ENCODE data around the gene FAM89B.
A peak's percentile ranks its signal among the peaks of the same experiment; 100 is the strongest.

The FAM89B gene

DNA sequence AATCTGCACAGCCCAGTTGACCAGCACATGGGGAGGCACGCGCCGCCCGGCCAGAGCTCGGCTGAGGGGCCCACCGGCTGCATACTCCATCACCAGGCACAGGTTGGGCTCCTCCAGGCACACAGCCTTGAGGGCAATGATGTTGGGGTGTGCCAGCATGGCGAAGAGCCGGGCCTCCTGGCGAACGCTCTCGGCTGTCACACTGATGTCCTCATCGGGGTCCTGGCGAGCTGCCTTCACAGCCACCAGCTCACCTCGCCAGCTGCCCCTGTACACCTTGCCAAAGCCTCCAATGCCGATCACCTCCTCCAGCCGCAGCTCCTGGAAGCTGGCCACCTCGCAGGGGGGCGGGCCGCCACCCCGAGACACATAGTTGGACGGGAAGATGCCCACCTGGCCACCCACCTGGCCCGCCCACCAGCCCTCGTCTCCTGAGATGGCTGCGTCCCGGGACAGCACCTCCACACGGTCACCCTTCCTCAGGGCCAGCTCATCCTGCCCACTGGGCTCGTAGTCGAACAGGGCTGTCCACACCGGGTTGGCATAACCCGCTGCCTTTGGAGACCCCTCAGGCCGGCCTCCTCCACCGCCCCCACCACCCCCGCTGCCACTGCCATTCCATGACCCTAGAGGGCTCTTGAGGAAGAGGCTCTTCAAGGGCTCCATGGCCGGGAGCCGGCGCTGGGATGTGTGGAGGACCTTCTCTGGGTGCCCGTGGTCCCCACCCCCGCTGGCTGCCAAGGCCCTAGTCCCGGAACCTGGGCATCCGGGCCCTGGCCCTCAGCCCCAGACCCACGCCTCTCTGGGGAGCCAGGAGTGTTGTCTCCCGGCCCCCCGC lies 41.0 kb downstream of the FAM89B start:
- ChIA-PET POLR2A (interaction anchor here (0.7 to 2.5 kb wide), 7 partner anchors 9 to 135 kb away, joined by 3 to 19 read pairs (median 3); partner anchors contain the start of genes EHBP1L1, KCNK7, RELA and ZNRD2), CTCF (interaction anchor here (1.0 to 2.3 kb wide), 2 partner anchors 19 to 167 kb away, joined by 3 to 7 read pairs; no protein-coding TSS in a partner anchor)
- DNase-seq (ENCODE audit: extremely low spot score), result no peak
- no peak for TF ChIP-seq SP1 (IDR thresholded peaks at IDR 0.05)
- TF ChIP-seq ELF4 (IDR thresholded peaks at IDR 0.05), result no peak
- no peak for TF ChIP-seq NFRKB (IDR thresholded peaks at IDR 0.05)
- no peak for TF ChIP-seq TARDBP (IDR thresholded peaks at IDR 0.05)

DNA sequence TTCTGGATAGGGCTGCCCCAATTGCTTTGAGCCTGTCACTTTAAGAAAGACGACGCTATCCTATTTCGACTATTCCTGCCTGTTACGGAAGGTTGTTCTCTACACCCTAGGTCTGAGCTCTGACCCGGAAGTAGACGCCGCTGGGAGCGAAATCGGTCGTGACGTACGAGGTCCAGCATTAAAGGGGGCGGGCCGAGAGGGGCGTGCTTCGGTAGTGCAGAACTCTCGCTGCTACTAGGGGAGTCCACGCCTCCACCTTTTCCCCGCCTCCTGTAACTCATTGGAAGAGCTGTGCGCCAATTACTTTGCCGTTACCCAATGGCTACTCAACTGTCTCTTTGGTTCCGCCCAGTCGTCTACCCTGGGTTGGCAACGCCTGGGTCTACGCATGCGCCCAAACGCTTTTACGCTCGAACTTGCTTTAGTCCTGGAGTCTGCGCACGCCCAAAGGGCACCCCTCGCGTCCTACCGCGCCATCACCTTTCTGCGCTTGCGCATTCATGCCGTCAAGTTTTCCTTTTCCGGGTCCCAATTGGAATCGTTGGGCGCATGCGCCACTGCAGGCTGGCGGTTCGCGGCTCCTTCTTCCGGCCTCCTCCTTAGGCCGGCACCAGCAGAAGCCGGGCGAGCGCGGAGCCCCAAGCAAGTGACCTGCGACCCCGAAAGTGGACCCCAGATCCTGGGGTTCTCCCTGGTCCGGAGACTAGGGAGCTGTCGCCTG lies 43.1 kb downstream of the FAM89B start, which contains the start of gene PCNX3:
TSS of gene PCNX3 (plus strand) at position 548 of the 721 bp plus-strand sequence. CDS start 536 bp downstream, outside the sequence.
- TF ChIP-seq L3MBTL2 (conservative IDR thresholded peaks at IDR 0.05), result no peak
- TF ChIP-seq FOXM1 (IDR thresholded peaks at IDR 0.05; ENCODE audit: borderline replicate concordance), result peak; percentile 93
- peak; percentile 85 for TF ChIP-seq ELF4 (IDR thresholded peaks at IDR 0.05)
- no peak for TF ChIP-seq FOXK2 (IDR thresholded peaks at IDR 0.05)
- TF ChIP-seq, protein P1, sequence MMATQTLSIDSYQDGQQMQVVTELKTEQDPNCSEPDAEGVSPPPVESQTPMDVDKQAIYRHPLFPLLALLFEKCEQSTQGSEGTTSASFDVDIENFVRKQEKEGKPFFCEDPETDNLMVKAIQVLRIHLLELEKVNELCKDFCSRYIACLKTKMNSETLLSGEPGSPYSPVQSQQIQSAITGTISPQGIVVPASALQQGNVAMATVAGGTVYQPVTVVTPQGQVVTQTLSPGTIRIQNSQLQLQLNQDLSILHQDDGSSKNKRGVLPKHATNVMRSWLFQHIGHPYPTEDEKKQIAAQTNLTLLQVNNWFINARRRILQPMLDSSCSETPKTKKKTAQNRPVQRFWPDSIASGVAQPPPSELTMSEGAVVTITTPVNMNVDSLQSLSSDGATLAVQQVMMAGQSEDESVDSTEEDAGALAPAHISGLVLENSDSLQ (IDR thresholded peaks at IDR 0.05), result peak; percentile 100
- TF ChIP-seq ZNF384 (IDR thresholded peaks at IDR 0.05), result no peak
- no peak for TF ChIP-seq NFRKB (IDR thresholded peaks at IDR 0.05)
- TF ChIP-seq BHLHE40 (IDR thresholded peaks at IDR 0.05; ENCODE audit: borderline replicate concordance), result no peak
- CTCF ChIA-PET, result interaction anchor here (0.5 to 2.3 kb wide), 3 partner anchors 21 to 893 kb away, joined by 3 to 7 read pairs (median 3); no protein-coding TSS in a partner anchor
- DNase-seq (ENCODE audit: extremely low spot score), result peak; percentile 100
- POLR2A ChIA-PET, result interaction anchor here (0.6 to 2.5 kb wide), 30 partner anchors 8 to 387 kb away, joined by 3 to 19 read pairs (median 4); partner anchors contain the start of genes BANF1, CCDC85B, EIF1AD and FAM89B

DNA sequence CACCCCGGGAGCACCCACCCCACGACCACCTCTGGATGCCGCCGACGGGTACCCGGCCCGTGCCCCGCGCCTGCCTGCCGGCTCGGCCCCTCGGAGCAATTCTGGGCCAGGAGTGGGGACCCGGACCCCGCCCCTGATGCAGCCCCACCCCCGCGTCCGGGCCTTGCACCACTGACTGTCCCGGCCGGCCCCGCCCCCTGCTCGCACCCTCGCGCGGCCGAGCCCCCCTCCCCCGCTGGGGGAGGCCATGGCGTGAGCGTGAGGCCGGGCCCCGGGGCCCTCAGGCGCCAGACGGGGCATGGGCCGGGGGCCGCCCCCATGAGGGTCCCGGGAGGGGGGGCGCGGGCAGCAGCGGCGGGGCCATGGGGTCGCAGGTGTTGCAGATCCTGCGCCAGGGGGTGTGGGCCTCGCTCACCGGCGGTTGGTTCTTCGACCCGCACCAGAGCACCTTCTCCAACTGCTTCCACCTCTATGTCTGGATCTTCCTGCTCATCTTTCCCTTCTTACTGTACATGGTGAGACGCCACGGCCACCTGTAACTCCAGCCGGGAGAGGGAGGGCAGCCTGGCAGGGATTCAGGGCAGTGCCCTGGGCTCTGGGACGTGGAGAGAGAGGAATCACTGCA lies 43.7 kb downstream of the FAM89B start:
- peak; percentile 67 for DNase-seq (ENCODE audit: extremely low spot score)
- CTCF ChIA-PET, result no interaction called here
- no peak for TF ChIP-seq TARDBP (IDR thresholded peaks at IDR 0.05)
- POLR2A ChIA-PET, result interaction anchor here (1.0 to 2.5 kb wide), 15 partner anchors 10 to 244 kb away, joined by 3 to 19 read pairs (median 6); partner anchors contain the start of genes FAM89B, KAT5, KCNK7 and MUS81

DNA sequence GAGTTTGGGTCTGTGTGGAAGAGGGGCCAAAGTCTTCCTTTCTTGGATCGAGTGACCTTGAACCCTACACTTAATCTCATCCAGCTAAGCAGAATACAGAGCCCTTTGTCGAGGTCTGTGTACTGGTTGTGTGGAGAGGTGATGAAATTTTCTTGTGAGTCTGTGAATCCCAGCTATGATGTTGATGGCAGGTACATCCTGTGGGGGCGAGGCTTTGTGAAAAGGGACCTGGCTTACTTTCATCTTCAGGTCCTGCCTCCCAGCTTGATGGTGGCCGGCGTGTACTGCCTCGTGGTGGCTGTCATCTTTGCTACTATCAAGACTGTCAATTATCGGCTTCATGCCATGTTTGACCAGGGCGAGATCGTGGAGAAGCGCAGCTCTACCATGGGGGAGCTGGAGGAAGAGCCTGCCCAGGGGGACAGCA lies 44.2 kb downstream of the FAM89B start:
- CTCF ChIA-PET, result interaction anchor here (1.3 kb wide), 1 partner anchor 9 kb away, joined by 6 read pairs; no protein-coding TSS in a partner anchor
- TF ChIP-seq NFRKB (IDR thresholded peaks at IDR 0.05), result no peak
- TF ChIP-seq HDGF (IDR thresholded peaks at IDR 0.05; ENCODE audit: borderline replicate concordance), result no peak
- TF ChIP-seq ELF4 (IDR thresholded peaks at IDR 0.05), result no peak
- TF ChIP-seq, protein P1 (IDR thresholded peaks at IDR 0.05), result no peak
- no peak for TF ChIP-seq FOXM1 (IDR thresholded peaks at IDR 0.05; ENCODE audit: borderline replicate concordance)
- no peak for TF ChIP-seq ZNF384 (IDR thresholded peaks at IDR 0.05)
- no peak for TF ChIP-seq ARNT (IDR thresholded peaks at IDR 0.05)
- no peak for TF ChIP-seq L3MBTL2 (conservative IDR thresholded peaks at IDR 0.05)
- no peak for TF ChIP-seq FOXA1 (IDR thresholded peaks at IDR 0.05)
- TF ChIP-seq FOXK2 (IDR thresholded peaks at IDR 0.05), result no peak
- no peak for TF ChIP-seq CTBP1 (IDR thresholded peaks at IDR 0.05; ENCODE audit: borderline replicate concordance)
- POLR2A ChIA-PET, result interaction anchor here (1.3 to 2.4 kb wide), 2 partner anchors 16 to 21 kb away, joined by 5 to 6 read pairs; partner anchors contain the start of gene SIPA1

DNA sequence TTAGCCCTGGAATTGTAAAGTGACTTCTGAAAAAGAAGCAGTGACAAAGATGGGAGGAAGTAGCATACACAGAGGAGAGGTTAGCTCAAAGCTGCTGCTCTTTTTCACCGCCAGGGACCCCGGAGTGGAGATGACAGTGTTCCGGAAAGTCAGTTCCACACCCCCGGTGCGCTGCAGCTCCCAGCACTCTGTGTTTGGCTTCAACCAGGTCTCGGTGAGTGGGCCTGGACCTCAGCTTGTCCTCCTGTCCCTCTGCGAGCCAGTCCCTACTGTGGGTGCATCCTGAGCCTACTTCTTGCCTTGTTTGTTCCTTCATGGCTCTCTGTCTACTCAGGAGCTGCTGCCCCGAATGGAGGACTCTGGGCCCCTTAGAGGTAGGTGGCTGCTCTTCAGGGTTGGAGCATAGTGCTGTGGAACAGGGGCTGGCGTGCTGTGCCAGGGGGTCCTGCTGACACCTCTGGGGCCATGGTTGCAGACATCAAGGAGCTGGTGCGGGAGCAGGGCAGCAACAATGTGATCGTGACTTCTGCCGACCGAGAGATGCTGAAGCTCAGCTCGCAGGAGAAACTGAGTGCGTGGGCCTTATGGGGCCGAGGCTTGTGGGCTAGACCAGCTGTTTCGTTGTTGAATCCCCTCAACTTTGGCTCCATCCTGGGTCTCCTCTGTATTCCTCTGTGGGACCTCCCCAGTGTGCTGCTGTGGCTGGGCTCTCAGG lies 45.0 kb downstream of the FAM89B start:
- CTCF ChIA-PET, result interaction anchor here (1.3 kb wide), 1 partner anchor 9 kb away, joined by 6 read pairs; no protein-coding TSS in a partner anchor
- POLR2A ChIA-PET, result interaction anchor here (0.8 to 2.4 kb wide), 4 partner anchors 16 to 47 kb away, joined by 3 to 6 read pairs (median 4); partner anchors contain the start of genes SIPA1 and ZNRD2
- DNase-seq (ENCODE audit: extremely low spot score), result no peak
- TF ChIP-seq FOXA1 (IDR thresholded peaks at IDR 0.05) (no peak), TARDBP (IDR thresholded peaks at IDR 0.05) (no peak), FOXM1 (IDR thresholded peaks at IDR 0.05; ENCODE audit: borderline replicate concordance) (no peak), ELF4 (IDR thresholded peaks at IDR 0.05) (no peak), ARNT (IDR thresholded peaks at IDR 0.05) (no peak), HDGF (IDR thresholded peaks at IDR 0.05; ENCODE audit: borderline replicate concordance) (no peak), NFRKB (IDR thresholded peaks at IDR 0.05) (no peak), FOXK2 (IDR thresholded peaks at IDR 0.05) (no peak), L3MBTL2 (conservative IDR thresholded peaks at IDR 0.05) (no peak), SUZ12 (IDR thresholded peaks at IDR 0.05) (no peak), BHLHE40 (IDR thresholded peaks at IDR 0.05; ENCODE audit: borderline replicate concordance) (no peak), LEF1 (IDR thresholded peaks at IDR 0.05; ENCODE audit: borderline replicate concordance) (no peak), SP1 (IDR thresholded peaks at IDR 0.05) (no peak), CTBP1 (IDR thresholded peaks at IDR 0.05; ENCODE audit: borderline replicate concordance) (no peak), ZNF384 (IDR thresholded peaks at IDR 0.05) (no peak)
- TF ChIP-seq, protein P1 (IDR thresholded peaks at IDR 0.05), result no peak

More for the DNA sequence above, 44.2 kb downstream of the FAM89B start:
- DNase-seq (ENCODE audit: extremely low spot score), result no peak
